Stimulated activated memory B cell treated with anti-CD40 and anti-IgM and Interleukin-4, amounts not matched to agents 10 μg/mL and 1 μg/mL and 100 μg/mL, for 72 hours (primary cell): ENCODE data around the gene AUH.
A peak's percentile ranks its signal among the peaks of the same experiment; 100 is the strongest.
"Not testable (repeated sequence)": the region's sequence is repeated elsewhere in the genome, so short reads cannot be mapped to it uniquely, and the experiment has no call there.

ENCODE experiments used
- ATAC-seq: fragments of 150-1000 bp; cut with Tn5 transposase; 2 replicates; pipeline ENCODE4 v1.10.0; 2021
- H3K27ac Mint-ChIP-seq: one replicate; pipeline ENCODE4 v1.8.0; 2022; ENCODE audit warnings: mild to moderate bottlenecking, mixed read lengths
- H3K27me3 Mint-ChIP-seq: one replicate; pipeline ENCODE4 v1.8.0; 2022; ENCODE audit warnings: mixed read lengths
- H3K36me3 Mint-ChIP-seq: one replicate; pipeline ENCODE4 v1.8.0; 2022; ENCODE audit warnings: mixed read lengths
- H3K4me1 Mint-ChIP-seq: one replicate; pipeline ENCODE4 v1.8.0; 2022; ENCODE audit warnings: mixed read lengths
- H3K4me3 Mint-ChIP-seq: one replicate; pipeline ENCODE4 v1.8.0; 2022; ENCODE audit warnings: mild to moderate bottlenecking, moderate library complexity, mixed read lengths
- H3K9me3 Mint-ChIP-seq: one replicate; pipeline ENCODE4 v1.8.0; 2022; ENCODE audit warnings: mixed read lengths

Gene AUH

DNA sequence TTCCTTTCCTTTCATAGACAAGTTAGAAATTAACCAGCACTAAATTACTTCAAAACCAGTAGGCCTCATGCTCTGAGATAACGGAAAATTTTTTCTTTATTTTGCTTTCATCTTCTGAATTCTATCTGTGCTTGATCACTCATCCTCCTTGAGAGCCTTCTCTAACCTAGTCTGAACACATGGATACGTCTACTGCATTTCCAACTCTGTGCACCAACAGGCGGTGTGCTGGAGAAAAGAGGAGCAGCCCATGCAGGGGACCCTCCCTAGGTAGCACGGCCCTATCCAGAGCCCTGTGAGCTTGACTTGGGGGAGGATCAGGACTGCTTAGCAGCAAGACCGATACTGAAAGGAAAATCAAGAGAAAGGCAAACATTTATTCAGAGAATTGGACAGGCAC, 149.8 kb downstream of the AUH start:
- H3K9me3 Mint-ChIP-seq: no peaks in the 10 kb centered on the region
- peak overlapping the region; percentile 80 for H3K27ac Mint-ChIP-seq
- H3K4me1 Mint-ChIP-seq: peaks cover 48% of the 10 kb centered on the region
- peaks cover 41% of the 10 kb centered on the region for H3K36me3 Mint-ChIP-seq
- H3K27me3 Mint-ChIP-seq: no peaks in the 10 kb centered on the region
- no peak for ATAC-seq
- H3K4me3 Mint-ChIP-seq: peak overlapping the region; percentile 40

DNA sequence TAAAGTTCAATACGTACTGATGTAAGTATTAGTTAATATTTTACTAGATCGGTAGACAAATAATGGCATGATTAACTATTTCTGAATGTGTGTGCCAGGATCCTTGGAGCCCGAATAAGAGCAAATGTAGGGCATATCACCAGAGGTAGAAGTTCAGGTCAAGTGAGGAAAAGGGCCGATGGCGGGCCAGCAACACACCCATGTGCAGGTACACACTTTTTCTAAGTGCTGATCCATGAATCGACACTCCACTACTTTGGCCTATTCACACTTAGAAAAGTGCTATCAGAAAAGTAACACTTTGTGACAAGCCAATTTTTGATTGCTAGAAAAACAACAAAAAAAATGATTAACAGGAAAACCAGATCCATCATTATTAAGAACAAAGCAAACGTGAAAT, 150.3 kb downstream of the AUH start:
- Mint-ChIP-seq H3K4me3 (no peak overlapping the region), H3K9me3 (no peaks in the 10 kb centered on the region), H3K4me1 (peaks cover 48% of the 10 kb centered on the region), H3K27me3 (no peaks in the 10 kb centered on the region), H3K27ac (peak overlapping the region; percentile 80), H3K36me3 (peaks cover 37% of the 10 kb centered on the region)
- ATAC-seq: no peak

DNA sequence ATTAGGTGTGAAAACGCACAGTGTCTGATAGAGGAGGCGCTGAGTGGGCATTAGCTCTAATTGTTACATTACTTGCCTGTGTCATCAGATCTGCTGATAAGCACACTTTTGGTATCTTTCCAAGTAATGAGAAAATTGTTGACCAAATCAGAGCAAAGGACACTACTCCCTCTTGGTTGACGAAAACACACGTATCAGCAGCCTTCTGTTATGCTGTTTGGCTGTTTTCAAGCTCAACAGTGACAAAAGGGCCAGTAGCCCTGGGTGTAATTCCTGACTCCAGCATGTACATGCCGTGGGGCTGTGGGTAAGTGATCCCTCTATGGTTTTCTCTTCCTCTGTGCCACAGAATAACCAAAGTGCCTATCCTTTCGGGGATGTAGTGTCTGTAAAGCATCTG, 151.4 kb downstream of the AUH start:
- ATAC-seq: no peak
- H3K4me1 Mint-ChIP-seq: peaks cover 44% of the 10 kb centered on the region
- H3K27ac Mint-ChIP-seq: peak overlapping the region; percentile 44
- H3K36me3 Mint-ChIP-seq: peaks cover 32% of the 10 kb centered on the region
- H3K27me3 Mint-ChIP-seq: no peaks in the 10 kb centered on the region
- no peak overlapping the region for H3K4me3 Mint-ChIP-seq
- no peaks in the 10 kb centered on the region for H3K9me3 Mint-ChIP-seq

DNA sequence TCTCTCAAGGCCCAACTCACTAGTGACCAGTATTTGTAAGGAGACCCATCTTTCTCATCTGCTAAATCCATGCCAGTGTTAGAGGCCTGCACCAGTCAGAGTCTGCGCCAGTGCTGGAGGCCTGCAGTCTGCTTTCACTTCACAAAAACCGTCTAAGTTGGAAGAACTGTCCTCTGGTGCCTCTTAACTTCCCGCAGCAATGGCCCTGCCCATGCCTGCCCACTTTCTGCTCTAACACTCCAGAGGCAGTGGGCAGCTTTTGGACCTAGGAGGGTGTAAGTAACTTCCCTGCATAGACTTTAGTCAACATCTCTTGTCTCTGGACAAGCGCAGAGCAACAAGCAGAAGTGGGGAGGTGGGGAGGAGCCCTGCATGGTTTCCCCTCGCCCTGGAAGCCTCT, 152.9 kb downstream of the AUH start:
- Mint-ChIP-seq H3K9me3 (no peaks in the 10 kb centered on the region), H3K4me3 (no peak overlapping the region), H3K36me3 (peaks cover 24% of the 10 kb centered on the region), H3K27ac (peak overlapping the region; percentile 91), H3K4me1 (peaks cover 52% of the 10 kb centered on the region), H3K27me3 (no peaks in the 10 kb centered on the region)
- ATAC-seq: peak; percentile 46

DNA sequence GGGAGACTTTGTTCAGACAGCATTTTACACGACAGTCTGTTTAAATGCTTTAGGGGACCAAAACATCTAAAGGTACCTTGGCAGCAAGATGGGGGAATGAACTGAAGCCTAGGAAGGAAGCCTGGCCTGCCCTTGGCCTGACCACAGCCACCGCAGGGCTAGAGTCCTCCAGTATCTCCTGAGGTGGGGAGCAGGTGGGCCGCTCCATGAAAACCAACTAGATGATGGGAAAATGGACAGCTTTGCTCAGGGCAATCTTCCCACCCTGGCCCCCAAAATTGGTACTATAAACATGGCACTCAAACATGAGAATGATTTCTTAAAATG, 153.3 kb downstream of the AUH start:
- Mint-ChIP-seq H3K9me3 (no peaks in the 10 kb centered on the region), H3K27ac (peak overlapping the region; percentile 91), H3K36me3 (peaks cover 21% of the 10 kb centered on the region), H3K27me3 (no peaks in the 10 kb centered on the region), H3K4me1 (peaks cover 53% of the 10 kb centered on the region), H3K4me3 (peak overlapping the region; percentile 44)
- no peak for ATAC-seq

DNA sequence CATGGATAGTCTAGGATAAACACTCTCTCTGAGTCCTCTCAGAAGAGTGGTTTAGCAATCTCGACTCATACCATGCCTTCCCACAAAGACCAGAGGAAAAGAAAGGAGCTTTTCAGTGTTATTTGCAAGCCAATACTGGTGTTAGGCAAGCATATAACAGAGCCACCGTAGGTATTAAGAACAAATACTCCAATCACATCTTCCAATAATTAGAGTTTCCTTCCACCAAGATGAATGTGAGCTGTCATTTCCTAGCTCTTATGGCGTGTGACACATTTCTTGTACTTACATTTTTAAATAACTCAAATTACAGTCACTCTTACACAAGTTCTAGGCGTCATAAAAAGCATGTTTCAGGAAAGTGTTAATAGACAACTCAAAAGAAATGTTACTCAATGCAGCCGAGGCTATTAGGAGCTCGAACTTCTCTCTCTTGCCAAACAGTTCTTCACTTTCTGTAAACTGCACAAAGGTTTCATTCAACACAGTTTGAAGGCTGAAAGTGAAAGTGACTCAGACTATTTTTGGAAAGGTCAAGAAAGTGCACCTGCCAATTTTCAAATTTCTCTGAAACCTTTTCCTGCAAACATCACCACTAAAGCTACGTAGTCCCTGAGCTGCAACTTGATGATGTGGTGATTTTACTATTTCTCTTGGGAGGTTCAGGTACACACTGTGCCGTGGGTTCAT, 153.8 kb downstream of the AUH start:
- peaks cover 53% of the 10 kb centered on the region for H3K4me1 Mint-ChIP-seq
- peaks cover 3% of the 10 kb centered on the region for H3K9me3 Mint-ChIP-seq
- H3K36me3 Mint-ChIP-seq: peaks cover 16% of the 10 kb centered on the region
- H3K27ac Mint-ChIP-seq: peak overlapping the region; percentile 91
- ATAC-seq: peak; percentile 95
- H3K4me3 Mint-ChIP-seq: peak overlapping the region; percentile 44
- H3K27me3 Mint-ChIP-seq: no peaks in the 10 kb centered on the region

DNA sequence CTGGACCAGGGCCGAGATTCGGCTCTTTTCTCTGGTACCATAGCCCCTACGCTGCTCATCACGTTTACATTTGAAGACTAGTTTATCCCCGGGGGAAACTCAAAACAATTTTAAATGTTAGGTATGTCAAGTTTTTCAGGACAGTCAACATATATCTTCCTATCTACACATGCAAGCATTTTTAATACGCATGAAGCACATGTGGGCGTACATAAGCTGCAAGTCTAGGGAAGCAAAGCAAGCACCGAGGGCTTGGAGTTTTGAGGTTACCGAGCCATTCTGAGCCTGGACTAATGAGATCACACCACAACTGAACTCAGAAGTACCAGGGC, 154.4 kb downstream of the AUH start:
- ATAC-seq: no peak
- peaks cover 49% of the 10 kb centered on the region for H3K4me1 Mint-ChIP-seq
- no peaks in the 10 kb centered on the region for H3K27me3 Mint-ChIP-seq
- H3K27ac Mint-ChIP-seq: peak overlapping the region; percentile 91
- H3K9me3 Mint-ChIP-seq: peaks cover 3% of the 10 kb centered on the region
- H3K4me3 Mint-ChIP-seq: peak overlapping the region; percentile 44
- peaks cover 12% of the 10 kb centered on the region for H3K36me3 Mint-ChIP-seq

DNA sequence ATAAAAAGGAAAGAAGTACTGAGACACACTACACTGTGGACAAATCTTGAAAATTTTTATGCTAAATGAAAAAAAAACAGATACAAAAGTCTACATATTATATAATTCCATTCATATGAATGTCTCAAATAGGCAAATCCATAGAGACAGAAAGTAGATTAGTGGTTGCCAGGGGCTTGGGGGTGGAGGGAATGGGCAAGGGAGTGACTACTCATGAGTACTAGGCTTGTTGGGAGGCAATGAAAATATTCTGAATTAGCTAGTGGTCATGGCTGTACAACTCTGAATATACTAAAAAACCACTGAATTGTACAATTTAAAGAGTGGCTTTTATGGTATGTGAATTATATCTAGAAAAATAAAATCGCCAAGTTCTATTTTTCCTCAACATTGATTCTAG, 154.9 kb downstream of the AUH start:
- Mint-ChIP-seq H3K4me3 (no peak overlapping the region), H3K4me1 (peaks cover 43% of the 10 kb centered on the region), H3K27ac (peak overlapping the region; percentile 91), H3K36me3 (peaks cover 11% of the 10 kb centered on the region), H3K27me3 (no peaks in the 10 kb centered on the region), H3K9me3 (peaks cover 5% of the 10 kb centered on the region)
- no peak for ATAC-seq

DNA sequence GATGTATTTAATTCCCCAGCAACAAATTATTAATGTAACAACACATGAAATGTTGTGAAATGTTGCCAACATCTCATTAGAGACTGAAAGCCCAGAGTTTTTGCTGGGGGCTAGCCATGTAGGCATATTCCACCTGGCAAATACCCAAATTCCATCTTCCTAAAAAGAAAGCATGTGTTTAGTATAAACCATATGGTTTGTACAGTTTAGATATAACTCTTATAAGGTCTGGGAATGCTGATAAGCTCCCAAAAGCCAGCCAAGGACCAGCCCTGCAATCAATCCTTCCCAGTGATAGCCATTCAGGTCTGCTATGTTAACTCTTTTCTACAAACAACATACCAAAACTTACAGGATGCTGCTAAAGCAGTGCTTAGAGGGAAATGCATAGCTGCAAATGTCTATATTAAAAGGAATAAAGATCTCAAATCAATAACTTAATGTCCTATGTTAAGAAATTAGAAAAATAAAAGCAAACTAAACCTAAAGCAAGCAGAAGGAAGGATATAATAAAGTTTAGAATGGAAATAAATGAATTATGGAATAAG, 158.9 kb downstream of the AUH start:
- Mint-ChIP-seq H3K27ac (no peak overlapping the region), H3K27me3 (no peaks in the 10 kb centered on the region), H3K9me3 (peaks cover 10% of the 10 kb centered on the region), H3K36me3 (peaks cover 14% of the 10 kb centered on the region), H3K4me1 (peaks cover 49% of the 10 kb centered on the region), H3K4me3 (no peak overlapping the region)
- no peak for ATAC-seq

DNA sequence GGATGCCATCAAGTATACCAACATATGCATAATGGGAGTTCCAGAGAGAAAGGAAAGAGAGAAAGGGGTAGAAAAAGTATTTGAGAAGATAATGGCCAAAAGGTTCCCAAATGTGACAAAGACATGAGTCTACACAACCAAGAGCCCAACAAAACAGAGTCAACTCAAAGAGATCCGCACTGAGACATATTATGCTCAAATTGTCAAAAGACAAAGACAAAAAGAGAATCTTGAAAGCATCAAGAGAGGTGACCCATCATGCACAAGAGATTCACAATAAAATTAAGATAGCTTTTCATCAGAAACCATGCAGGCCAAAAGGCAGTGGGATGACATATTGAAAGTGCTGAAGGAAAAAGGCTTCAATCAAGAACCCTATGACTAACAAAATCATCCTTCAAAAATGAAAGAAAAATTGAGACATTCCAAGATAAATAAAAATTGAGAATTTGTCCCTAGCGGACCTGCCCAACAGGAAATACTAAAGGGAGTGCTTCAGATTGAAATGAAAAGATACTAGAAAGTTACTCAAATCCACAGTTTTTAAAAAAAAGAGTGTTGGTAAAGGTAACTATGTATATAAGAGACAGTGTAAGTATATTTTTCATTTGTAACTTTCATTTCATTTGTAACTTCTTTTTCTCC, 160.9 kb downstream of the AUH start:
- Mint-ChIP-seq H3K36me3 (peaks cover 14% of the 10 kb centered on the region), H3K27me3 (no peaks in the 10 kb centered on the region), H3K27ac (peak overlapping the region; percentile 72), H3K4me1 (peaks cover 47% of the 10 kb centered on the region), H3K4me3 (no peak overlapping the region), H3K9me3 (peaks cover 10% of the 10 kb centered on the region)
- no peak for ATAC-seq

DNA sequence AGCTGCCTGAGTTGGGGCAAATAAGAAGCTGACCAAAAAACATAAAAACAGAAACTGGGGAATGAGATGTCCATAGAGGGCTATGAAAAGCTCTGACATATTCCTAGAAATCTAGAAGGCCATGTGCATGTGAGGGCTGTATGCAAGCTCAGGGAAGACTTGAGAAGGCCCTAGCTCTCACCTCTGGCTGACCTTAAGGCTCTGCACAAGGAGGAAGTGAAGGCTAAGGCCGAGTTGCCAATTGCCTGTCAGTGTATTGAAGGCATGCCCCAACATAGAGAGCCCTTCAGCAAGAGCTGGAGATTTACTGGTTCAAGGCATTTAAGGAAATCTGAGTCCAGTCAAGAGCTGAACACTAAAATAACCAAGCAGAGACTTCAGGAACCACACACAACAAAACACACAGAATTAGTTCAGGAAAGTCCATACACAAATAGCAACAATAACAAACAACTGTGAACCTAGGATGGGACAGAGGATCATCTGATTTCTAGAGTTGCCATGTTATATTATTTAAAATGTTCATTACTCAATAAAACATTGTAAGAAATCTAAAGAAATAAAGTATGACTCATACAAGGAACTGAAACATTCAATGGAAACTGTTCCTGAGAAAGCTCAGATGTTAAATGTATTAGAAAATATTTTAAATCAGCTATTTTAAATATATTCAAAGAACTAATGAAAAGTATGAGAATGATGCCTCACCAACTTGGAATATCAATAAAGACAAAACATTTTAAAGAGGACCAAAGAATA, 161.8 kb downstream of the AUH start:
- ATAC-seq: peak; percentile 73
- peaks cover 10% of the 10 kb centered on the region for H3K9me3 Mint-ChIP-seq
- no peak overlapping the region for H3K4me3 Mint-ChIP-seq
- H3K27me3 Mint-ChIP-seq: no peaks in the 10 kb centered on the region
- H3K36me3 Mint-ChIP-seq: peaks cover 14% of the 10 kb centered on the region
- peaks cover 53% of the 10 kb centered on the region for H3K4me1 Mint-ChIP-seq
- H3K27ac Mint-ChIP-seq: peak overlapping the region; percentile 72

DNA sequence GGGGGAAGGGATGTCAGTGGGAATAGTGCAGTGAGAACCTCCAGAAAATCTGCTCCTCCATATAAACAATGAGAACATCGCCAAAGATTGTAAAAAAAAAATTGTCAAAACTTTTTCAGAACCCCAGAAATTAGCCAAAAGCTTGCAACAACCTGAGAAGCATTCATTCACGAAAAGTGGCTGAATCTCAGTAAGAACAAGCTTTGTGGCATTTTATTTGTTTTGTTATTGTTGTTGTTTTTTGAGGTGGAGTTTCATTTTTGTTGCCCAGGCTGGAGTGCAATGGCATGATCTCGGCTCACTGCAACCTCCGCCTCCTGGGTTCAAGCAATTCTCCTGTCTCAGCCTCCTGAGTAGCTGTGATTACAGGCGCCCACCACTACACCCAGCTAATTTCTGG, 162.8 kb downstream of the AUH start:
- ATAC-seq, H3K27me3 Mint-ChIP-seq, H3K4me3 Mint-ChIP-seq: not testable (repeated sequence)
- Mint-ChIP-seq H3K4me1 (peaks cover 56% of the 10 kb centered on the region), H3K36me3 (peaks cover 14% of the 10 kb centered on the region), H3K27ac (peak overlapping the region; percentile 72), H3K9me3 (peaks cover 10% of the 10 kb centered on the region)

DNA sequence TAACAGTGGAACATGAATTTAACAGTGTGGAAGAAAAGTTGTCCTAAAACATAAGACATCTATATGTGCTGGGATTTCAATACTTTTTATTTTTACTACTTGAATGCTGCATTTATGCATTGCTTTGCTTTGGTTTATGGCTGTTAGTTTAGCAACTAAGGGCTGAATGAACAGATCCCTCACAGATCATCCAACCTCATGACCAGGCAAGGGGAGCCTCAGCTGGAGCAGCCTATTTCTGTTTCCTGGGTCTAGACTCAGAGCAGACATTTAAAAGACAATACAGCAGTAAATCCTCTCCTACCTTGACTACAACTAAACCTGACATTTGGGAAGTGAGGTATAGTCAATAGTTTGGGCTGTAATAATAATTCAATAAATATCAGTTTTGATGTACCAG, 163.3 kb downstream of the AUH start:
- H3K4me3 Mint-ChIP-seq: no peak overlapping the region
- ATAC-seq: no peak
- H3K4me1 Mint-ChIP-seq: peaks cover 59% of the 10 kb centered on the region
- H3K36me3 Mint-ChIP-seq: peaks cover 14% of the 10 kb centered on the region
- H3K27me3 Mint-ChIP-seq: no peaks in the 10 kb centered on the region
- H3K9me3 Mint-ChIP-seq: peaks cover 10% of the 10 kb centered on the region
- H3K27ac Mint-ChIP-seq: peak overlapping the region; percentile 72

DNA sequence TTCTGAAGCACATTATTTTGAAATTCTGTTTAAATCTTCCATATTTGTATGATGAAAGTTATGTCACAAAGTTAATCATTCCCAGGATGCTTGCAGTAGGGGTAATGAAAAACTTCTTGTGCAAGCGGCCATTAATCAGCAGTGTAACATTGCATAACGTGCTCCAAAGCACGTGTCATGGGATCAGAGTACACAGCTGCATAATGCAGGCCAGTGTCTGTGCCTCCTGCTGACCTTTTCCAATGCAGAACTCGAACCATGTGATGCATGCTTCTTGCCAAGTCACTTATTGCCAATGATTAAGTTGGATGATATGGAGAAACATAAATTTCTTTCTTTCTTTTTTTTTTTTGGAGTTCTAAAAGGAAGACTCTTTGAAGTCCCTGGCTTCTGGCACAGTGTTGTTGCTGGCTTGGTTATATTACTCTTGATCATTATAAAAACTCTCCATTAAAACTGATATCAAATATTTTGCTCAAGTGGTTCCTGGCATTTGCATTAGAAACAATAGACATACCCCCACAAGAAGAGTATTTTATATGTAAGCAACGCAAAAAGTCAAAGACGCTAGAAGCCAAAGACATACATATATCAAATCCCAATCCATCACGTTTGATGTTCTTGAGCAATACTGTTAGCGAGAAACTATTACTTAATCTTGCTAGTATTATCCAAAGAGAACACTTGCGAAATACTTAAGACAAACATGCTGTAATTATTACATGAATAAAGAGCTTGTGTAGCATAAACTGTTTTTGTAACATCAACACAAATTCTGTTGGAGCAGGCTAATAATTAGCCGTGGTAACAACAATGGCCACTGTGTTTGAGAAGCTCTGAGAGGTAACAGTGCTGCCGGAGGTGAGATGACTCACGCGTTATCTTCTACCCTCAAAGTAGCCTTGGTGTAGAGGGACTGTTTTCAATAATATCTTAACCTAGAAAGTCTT, 164.2 kb downstream of the AUH start:
- no peak overlapping the region for H3K4me3 Mint-ChIP-seq
- H3K27ac Mint-ChIP-seq: no peak overlapping the region
- ATAC-seq: no peak
- H3K9me3 Mint-ChIP-seq: peaks cover 7% of the 10 kb centered on the region
- H3K27me3 Mint-ChIP-seq: no peaks in the 10 kb centered on the region
- H3K4me1 Mint-ChIP-seq: peaks cover 68% of the 10 kb centered on the region
- peaks cover 14% of the 10 kb centered on the region for H3K36me3 Mint-ChIP-seq
